Measurements from ENCODE around the gene NUDC. TPM values are rescaled to one million over a fixed set of nuclear protein-coding genes. Genes with fewer than 3 reads are reported as not detected.

Gene NUDC
- total RNA-seq, 1 donor from 2014 or later, result 23.2 TPM

DNA sequence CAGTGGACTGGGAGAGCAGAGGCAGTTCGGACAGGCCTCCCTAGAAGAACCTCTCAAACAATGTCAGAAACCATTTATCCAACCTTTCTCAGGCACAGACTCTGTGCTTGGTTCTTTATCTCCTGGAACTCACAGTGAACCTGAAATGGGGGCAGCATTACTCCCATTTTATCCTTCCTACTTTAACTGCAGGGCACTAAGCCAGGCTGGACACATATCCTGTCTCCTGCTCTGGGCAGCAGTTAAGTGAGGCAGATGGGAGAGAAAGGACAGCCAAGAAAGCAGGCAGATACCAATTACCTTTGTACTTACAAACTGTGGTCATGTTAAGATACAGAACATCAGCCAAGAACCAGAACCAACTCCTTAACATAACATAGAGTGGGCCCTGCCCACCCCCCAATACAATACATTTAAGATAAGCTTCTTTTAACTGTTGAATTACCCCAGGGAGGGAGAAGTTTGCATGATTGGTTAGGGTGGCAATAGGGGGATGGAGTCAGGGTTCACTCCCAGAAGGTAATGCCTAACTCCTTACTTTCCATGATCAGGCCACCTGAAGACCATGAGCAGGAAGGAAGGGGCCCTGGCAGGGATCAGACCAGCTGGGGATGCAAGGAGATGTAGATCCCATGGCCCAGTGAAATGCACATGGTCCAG, 27.9 kb downstream of the NUDC start:
- no peak overlapping the region for H3K4me3 ChIP-seq (ENCODE audit: low read depth, low read length)

DNA sequence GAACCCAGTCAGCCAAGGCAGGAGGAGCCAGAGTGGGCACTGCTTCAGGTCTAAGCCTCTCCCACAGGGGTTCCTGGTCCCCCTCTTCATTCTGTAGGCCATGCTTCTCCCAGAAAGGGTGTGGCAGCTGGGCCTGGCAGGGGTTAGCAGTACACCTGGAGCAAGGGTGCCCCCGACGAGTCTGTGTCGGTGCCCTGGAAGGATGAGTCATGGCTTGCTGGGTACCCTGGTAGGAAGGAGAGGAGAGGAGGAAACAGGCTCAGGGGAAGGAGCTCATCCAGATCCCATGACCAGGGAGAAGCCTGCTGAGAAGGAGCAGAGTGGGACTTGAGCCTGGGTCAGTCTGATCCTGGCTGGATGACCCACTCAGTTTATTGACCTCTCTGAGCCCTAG, 28.4 kb downstream of the NUDC start:
- Histone ChIP-seq H3K36me3 (ENCODE audit: control insufficient read depth, insufficient read depth, low read length) (peaks cover 29% of the 10 kb centered on the region), H3K27me3 (ENCODE audit: control insufficient read depth, insufficient read depth, low read length) (no peaks in the 10 kb centered on the region), H3K4me3 (ENCODE audit: low read depth, low read length) (no peak overlapping the region)
- FAIRE-seq (no peak), DNase-seq (ENCODE audit: low read depth) (peak; percentile 26)
- TF ChIP-seq, protein P1, sequence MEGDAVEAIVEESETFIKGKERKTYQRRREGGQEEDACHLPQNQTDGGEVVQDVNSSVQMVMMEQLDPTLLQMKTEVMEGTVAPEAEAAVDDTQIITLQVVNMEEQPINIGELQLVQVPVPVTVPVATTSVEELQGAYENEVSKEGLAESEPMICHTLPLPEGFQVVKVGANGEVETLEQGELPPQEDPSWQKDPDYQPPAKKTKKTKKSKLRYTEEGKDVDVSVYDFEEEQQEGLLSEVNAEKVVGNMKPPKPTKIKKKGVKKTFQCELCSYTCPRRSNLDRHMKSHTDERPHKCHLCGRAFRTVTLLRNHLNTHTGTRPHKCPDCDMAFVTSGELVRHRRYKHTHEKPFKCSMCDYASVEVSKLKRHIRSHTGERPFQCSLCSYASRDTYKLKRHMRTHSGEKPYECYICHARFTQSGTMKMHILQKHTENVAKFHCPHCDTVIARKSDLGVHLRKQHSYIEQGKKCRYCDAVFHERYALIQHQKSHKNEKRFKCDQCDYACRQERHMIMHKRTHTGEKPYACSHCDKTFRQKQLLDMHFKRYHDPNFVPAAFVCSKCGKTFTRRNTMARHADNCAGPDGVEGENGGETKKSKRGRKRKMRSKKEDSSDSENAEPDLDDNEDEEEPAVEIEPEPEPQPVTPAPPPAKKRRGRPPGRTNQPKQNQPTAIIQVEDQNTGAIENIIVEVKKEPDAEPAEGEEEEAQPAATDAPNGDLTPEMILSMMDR (IDR thresholded peaks at IDR 0.05; ENCODE audit: insufficient read depth, low read length, severe bottlenecking), result no peak

More for the DNA sequence above, 27.9 kb downstream of the NUDC start:
- Histone ChIP-seq H3K36me3 (ENCODE audit: control insufficient read depth, insufficient read depth, low read length) (peaks cover 29% of the 10 kb centered on the region), H3K27me3 (ENCODE audit: control insufficient read depth, insufficient read depth, low read length) (no peaks in the 10 kb centered on the region)
- no peak for DNase-seq (ENCODE audit: low read depth)
- peak; percentile 64 for FAIRE-seq
- TF ChIP-seq, protein P1 (IDR thresholded peaks at IDR 0.05; ENCODE audit: insufficient read depth, low read length, severe bottlenecking), result no peak

DNA sequence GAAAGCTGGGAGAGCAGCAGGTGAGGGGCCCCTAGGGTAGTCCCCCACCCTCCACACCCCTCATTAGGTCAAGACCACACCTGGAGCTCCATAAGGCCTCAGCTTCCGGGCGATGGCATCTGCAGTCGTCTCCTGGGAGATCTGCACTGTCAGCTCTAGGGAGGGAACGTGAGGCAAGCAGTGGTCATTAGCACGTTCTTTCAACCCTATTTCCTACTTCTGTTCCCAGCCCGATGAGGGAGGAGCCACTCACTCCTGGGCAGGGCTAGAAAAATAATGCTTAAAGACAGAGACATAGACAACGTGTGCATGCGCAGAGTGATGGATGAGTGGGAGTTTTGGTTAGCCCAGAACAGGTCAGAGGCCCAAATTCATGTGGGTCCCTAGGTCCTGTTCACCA, 29.1 kb downstream of the NUDC start:
- DNase-seq (ENCODE audit: low read depth), result no peak
- FAIRE-seq, result no peak
- TF ChIP-seq, protein P1 (IDR thresholded peaks at IDR 0.05; ENCODE audit: insufficient read depth, low read length, severe bottlenecking), result no peak
- H3K27me3 ChIP-seq (ENCODE audit: control insufficient read depth, insufficient read depth, low read length), result no peaks in the 10 kb centered on the region
- H3K36me3 ChIP-seq (ENCODE audit: control insufficient read depth, insufficient read depth, low read length), result peaks cover 26% of the 10 kb centered on the region
- H3K4me3 ChIP-seq (ENCODE audit: low read depth, low read length), result no peak overlapping the region

DNA sequence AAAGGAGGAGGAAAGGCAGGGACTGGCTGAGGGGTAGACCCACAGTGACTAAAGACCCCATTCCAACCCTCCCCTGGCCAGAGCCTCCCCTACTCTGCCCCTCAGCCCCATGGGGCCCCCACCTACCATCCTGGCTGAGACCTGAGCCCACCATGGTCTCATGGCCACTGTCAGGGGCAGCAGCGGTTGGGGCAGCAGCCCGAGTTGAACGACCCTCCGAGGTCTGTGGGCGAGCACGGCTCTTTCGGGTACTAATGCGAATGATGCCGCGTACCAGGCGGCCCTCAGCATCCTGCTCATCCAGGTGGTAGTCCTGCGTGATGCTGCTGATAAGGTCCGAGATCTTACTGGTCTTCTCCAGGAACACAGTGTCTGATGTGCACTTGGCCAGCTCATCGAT, 29.7 kb downstream of the NUDC start:
- H3K27me3 ChIP-seq (ENCODE audit: control insufficient read depth, insufficient read depth, low read length), result no peaks in the 10 kb centered on the region
- H3K36me3 ChIP-seq (ENCODE audit: control insufficient read depth, insufficient read depth, low read length), result peaks cover 23% of the 10 kb centered on the region
- TF ChIP-seq, protein P1 (IDR thresholded peaks at IDR 0.05; ENCODE audit: insufficient read depth, low read length, severe bottlenecking), result no peak
- no peak for FAIRE-seq
- DNase-seq (ENCODE audit: low read depth), result no peak
- H3K4me3 ChIP-seq (ENCODE audit: low read depth, low read length), result no peak overlapping the region

DNA sequence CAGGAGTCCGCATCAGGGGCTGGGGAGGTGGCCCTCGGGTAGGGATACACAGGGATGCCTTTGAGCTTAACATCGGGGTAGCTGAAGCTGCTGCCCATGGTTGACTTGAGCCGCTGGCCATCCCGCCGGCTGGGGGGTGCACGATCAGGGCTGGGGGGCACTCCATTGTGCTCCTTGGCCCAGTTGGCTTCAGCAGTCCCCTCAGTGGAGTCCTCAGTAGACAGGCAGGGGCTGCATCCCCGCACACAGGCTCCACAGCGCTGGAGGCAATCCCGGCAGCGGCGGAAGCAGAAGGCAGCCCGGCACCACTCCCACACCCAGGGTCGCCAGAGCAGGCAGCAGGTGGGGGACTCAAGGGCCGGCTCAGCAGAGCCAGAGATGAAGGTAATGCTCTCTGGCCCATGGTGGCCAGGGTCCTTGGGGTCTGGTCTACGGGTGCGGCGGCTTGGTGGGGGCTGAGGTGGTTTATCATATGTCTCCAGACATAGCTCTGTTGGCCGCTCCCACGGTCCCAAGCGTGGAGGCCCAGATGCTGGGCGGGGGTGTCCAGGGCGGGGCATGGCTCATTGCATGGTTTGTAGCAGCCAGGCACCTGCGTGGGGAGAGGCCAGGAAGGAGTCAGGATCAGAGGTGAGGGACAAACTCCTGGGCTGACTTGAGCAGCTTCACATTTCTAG, 30.4 kb downstream of the NUDC start:
- Histone ChIP-seq H3K27me3 (ENCODE audit: control insufficient read depth, insufficient read depth, low read length) (no peaks in the 10 kb centered on the region), H3K4me3 (ENCODE audit: low read depth, low read length) (no peak overlapping the region), H3K36me3 (ENCODE audit: control insufficient read depth, insufficient read depth, low read length) (peaks cover 20% of the 10 kb centered on the region)
- DNase-seq (ENCODE audit: low read depth), result no peak
- TF ChIP-seq, protein P1 (IDR thresholded peaks at IDR 0.05; ENCODE audit: insufficient read depth, low read length, severe bottlenecking), result no peak
- no peak for FAIRE-seq
